Cardiac fibroblast (primary cell): ENCODE results near the gene TGIF1.
A peak's percentile ranks its signal among the peaks of the same experiment; 100 is the strongest.

Experiments used
- DNase-seq, 2 donors: peaks; one replicate each; pipeline versions ENCODE4 v3.0.0 to v3.0.0-alpha.2; 2010; ENCODE audit warnings: low read depth in 2 of 2
- H3K4me3 ChIP-seq, 2 donors: replicated peaks in 1 of 2; 1 replicate in 1 of 2; 2 replicates in 1 of 2; pipeline ENCODE4 v1.5.1; 2011; ENCODE audit warnings: low read depth in 2 of 2, low read length in 2 of 2, mild to moderate bottlenecking in 2 of 2, moderate library complexity in 1 of 2
- CTCF ChIP-seq: IDR thresholded peaks from one replicate; pipeline ENCODE4 v1.5.1; 2011; ENCODE audit warnings: low read depth, mild to moderate bottlenecking, low read length, inconsistent platforms

TGIF1 gene

GRCh38 chr18:3480827-3481573 lies 31.0 kb downstream of the TGIF1 start:
- no peak for DNase-seq
- no peak overlapping the region for H3K4me3 ChIP-seq
- no peak for TF ChIP-seq CTCF

- TF ChIP-seq CTCF, result peak; percentile 65
- no peak overlapping the region for H3K4me3 ChIP-seq
- peak; percentile 60 to 69 for DNase-seq
These were observed 31.8 kb downstream of the TGIF1 start for GRCh38 chr18:3481696-3482210.

- DNase-seq, result no peak
- no peak overlapping the region for H3K4me3 ChIP-seq
- TF ChIP-seq CTCF, result no peak
These were observed 32.3 kb downstream of the TGIF1 start for GRCh38 chr18:3482258-3482657.

GRCh38 chr18:3485153-3486149 lies 35.5 kb downstream of the TGIF1 start:
- no peak overlapping the region for H3K4me3 ChIP-seq
- no peak for TF ChIP-seq CTCF
- no peak for DNase-seq

GRCh38 chr18:3486512-3486911 lies 36.5 kb downstream of the TGIF1 start:
- TF ChIP-seq CTCF, result no peak
- H3K4me3 ChIP-seq, result no peak overlapping the region
- DNase-seq, result no peak

- TF ChIP-seq CTCF, result no peak
- no peak overlapping the region for H3K4me3 ChIP-seq
- DNase-seq, result no peak
These were observed 39.5 kb downstream of the TGIF1 start for GRCh38 chr18:3489462-3489861.
